ENCODE data around the gene ESPL1.

The ESPL1 gene

GRCh38 chr12:53267999-53268629 is at the start of gene ESPL1:
Gene ESPL1 (plus strand): TSS chr12:53268299. CDS start chr12:53268767, 468 bp downstream.
- DNase-seq, result peak; percentile 83

GRCh38 chr12:53218551-53219291 is 49.4 kb upstream of the ESPL1 start:
- no peak for DNase-seq

- no peak for DNase-seq
Measured at GRCh38 chr12:53219292-53219955, 48.7 kb upstream of the ESPL1 start.

GRCh38 chr12:53219956-53220693 is 48.0 kb upstream of the ESPL1 start:
- DNase-seq, result peak; percentile 71

GRCh38 chr12:53220694-53221202 is 47.4 kb upstream of the ESPL1 start:
- peak; percentile 84 for DNase-seq

GRCh38 chr12:53221203-53222080 is 46.7 kb upstream of the ESPL1 start:
- DNase-seq, result peak; percentile 60

- no peak for DNase-seq
Measured at GRCh38 chr12:53222170-53222721, 45.9 kb upstream of the ESPL1 start.

GRCh38 chr12:53222806-53223261 is 45.3 kb upstream of the ESPL1 start:
- DNase-seq, result no peak

- no peak for DNase-seq
Measured at GRCh38 chr12:53223389-53224060, 44.6 kb upstream of the ESPL1 start.

GRCh38 chr12:53224061-53224896 is 43.8 kb upstream of the ESPL1 start:
- no peak for DNase-seq

- DNase-seq, result no peak
Measured at GRCh38 chr12:53224897-53225634, 43.0 kb upstream of the ESPL1 start.

- no peak for DNase-seq
Measured at GRCh38 chr12:53225635-53226424, 42.3 kb upstream of the ESPL1 start.

GRCh38 chr12:53226815-53227214 is 41.3 kb upstream of the ESPL1 start:
- DNase-seq, result no peak

- no peak for DNase-seq
Measured at GRCh38 chr12:53227341-53227740, 40.8 kb upstream of the ESPL1 start.

GRCh38 chr12:53227836-53228235 is 40.3 kb upstream of the ESPL1 start:
- DNase-seq, result no peak

- no peak for DNase-seq
Measured at GRCh38 chr12:53229454-53229853, 38.6 kb upstream of the ESPL1 start.

- DNase-seq, result no peak
Measured at GRCh38 chr12:53230108-53230845, 37.8 kb upstream of the ESPL1 start.

GRCh38 chr12:53231671-53231920 is 36.5 kb upstream of the ESPL1 start:
- no peak for DNase-seq
